CD4-positive, alpha-beta T cell treated with Interleukin-4 for 4 hours (primary cell): ENCODE results near the gene MICALL2.

ENCODE experiments used
- DNase-seq: peaks from one replicate; pipeline ENCODE4 v3.0.0-alpha.2; 2020

MICALL2 gene

DNA sequence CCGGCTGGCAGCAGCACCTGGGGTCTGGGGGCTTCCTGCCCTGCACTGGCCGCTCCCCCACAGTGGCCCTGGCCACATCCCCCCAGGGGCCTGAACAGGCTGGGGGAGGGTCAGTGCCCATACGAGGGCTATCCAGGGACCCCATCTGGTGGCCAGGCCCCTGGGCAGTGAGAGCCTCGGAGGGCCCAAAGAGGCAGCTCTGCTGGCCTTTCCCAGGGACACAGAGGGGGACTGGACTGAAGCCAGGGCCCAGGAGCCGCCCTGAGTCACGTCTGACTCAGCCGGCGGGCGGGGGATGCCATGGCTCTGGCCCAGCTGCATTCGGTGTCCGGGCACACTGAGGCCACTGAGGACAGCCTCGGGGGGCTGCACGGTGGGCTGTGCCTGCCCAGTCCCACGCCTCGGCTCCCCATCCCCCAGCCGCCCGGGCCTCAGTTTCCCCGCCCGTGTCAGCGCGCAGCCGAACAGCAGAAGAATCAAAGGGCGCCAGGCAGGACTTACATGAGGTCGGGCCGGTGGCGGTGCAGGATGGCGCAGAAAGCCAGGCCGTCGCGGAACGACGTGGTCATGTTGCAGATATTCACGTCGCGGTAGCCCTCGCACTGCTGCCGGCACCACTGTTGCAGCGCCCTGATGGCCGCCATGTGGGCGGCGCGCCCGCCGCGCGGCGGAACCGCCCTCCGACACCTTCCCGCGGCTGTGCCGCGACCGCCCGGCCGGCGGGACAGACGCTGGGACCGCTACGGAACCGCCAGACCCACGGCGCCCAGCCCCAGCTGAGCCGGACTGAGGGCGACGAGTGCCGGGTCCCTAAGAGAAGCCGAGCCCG, at the start of gene MICALL2:
MICALL2 (minus strand) TSS at position 788 of the 829 bp plus-strand sequence; CDS start at position 644, 144 bp downstream.
- no peak for DNase-seq

- no peak for DNase-seq
Measured at GRCh38 chr7:1508277-1508758, 49.0 kb upstream of the MICALL2 start.

DNA sequence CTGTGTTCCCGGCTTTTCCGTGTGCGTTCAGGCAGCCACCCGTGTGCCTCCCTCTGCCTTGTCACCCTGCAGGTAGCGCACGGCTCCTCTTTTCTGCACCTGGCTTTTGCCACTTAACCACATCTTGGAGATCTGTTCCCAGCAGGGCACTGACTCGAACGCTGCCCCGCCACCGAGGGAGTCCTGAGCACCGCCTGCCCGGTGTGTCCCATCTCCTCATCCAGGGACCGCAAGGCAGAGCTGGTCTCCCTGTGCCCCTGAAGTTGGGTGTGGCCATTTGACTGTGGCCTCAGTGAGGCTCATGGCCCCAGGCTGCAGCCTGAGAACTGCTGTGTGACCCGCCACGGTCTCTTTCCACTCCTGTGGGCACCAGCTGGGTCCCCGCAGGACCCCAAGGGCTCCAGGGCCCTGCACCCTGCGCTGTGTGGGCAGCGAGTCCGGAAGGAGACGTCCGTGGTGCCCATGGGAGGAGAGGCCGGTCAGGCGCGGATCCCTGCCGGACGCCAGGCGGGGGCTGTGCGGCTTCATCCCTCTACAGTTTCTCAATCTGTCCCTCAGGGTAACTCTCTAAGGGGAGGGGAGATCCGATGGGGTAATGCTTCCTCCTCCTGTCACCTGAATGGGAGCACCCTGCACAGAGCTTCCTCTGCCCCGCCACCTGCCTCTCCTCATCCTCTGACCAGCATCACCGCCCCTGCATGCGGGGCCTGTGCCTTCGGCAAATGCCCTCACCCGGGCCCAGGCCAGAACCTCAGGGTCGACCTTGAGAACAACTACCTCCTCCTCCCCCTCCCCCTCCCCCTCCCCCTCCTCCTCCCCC, 46.7 kb upstream of the MICALL2 start:
- no peak for DNase-seq

DNA sequence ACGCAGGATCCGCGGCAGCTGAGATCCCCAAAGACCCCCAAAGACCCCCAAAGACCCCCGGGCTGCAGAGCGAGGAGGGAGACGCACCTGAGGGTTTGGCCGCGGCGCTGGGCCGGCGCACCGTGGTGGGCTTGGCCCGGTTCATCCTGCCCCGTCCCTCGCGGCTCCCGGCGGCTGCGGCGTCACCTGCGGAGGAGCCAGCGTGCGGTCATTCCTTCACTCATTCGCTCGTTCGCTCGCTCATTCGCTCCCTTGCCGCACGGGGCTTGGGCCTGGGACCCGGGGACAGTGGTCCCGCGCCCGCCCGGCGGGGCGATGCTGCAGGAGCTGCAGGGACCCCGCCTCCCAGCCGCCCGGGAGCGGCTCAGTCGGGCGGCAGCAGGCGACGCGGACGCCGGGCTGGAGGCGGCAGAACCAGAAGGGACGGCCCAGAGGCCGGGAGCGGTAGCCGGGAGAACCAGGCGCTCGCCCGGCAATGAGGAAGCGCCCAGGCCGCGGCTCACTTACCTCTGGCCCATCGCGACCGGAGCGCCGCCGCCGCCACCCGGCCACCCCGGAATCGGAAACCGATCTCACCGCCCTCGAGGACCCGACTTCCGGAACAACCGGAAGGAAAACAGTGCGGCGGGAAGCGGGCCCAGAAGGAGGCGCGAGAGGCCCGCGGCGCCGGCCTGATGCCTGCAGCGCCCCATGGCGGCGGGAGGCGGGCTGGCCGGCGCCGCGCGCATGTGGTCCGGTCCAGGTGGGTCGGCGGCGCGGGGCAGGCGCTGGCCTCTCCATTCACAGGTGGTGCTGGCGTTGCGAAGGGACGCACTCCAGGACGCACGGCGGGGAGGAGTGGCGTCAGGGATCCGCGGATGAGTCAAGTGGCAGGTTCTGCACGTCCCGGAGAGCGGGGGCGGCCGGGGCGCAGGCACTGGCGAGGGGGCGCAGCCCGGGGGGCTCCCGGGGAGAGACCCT, 44.8 kb upstream of the MICALL2 start, which contains the start of gene INTS1:
INTS1 (minus strand) TSS at position 574 of the 960 bp plus-strand sequence; CDS start at position 145, 429 bp downstream.
- peak; percentile 90 for DNase-seq

GRCh38 chr7:1503390-1503789, 44.1 kb upstream of the MICALL2 start:
- DNase-seq, result no peak

- no peak for DNase-seq
Measured at GRCh38 chr7:1502845-1503244, 43.6 kb upstream of the MICALL2 start.

- no peak for DNase-seq
Measured at GRCh38 chr7:1501487-1502270, 42.4 kb upstream of the MICALL2 start.

GRCh38 chr7:1500064-1500807, 41.0 kb upstream of the MICALL2 start:
- DNase-seq, result no peak

- DNase-seq, result no peak
Measured at GRCh38 chr7:1499367-1500029, 40.2 kb upstream of the MICALL2 start.

GRCh38 chr7:1498370-1499305, 39.4 kb upstream of the MICALL2 start:
- no peak for DNase-seq

DNA sequence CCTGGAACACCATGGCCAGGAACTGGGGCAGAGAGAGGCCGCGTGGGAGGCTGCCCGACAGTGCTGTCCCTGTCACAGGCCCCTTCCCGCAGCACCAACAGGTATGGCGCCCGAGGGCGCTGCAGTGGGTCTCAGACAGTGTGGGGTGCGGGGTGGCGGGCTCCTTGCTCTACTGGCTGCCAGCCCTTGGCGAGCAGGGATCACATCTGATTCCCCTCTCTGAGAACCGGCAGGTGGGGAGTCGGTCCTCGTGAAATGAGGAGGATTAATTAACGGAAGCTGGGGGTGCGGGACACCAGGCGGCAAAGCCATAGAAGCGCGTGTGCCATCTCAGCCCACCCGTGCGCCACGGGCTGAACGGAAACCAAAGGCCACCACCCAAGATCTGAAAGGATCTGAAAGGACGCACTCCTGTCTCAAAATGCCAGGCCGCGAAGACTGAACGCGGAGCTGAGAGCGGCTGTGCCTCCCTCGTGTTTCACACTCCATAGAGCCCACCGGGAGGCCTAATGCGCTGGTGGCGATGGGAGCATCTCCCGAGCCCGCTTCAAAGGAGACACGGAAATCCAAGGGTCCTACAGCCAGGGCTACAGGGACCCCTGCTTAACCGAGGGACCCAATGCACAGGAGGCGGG, 38.1 kb upstream of the MICALL2 start:
- DNase-seq, result no peak

DNA sequence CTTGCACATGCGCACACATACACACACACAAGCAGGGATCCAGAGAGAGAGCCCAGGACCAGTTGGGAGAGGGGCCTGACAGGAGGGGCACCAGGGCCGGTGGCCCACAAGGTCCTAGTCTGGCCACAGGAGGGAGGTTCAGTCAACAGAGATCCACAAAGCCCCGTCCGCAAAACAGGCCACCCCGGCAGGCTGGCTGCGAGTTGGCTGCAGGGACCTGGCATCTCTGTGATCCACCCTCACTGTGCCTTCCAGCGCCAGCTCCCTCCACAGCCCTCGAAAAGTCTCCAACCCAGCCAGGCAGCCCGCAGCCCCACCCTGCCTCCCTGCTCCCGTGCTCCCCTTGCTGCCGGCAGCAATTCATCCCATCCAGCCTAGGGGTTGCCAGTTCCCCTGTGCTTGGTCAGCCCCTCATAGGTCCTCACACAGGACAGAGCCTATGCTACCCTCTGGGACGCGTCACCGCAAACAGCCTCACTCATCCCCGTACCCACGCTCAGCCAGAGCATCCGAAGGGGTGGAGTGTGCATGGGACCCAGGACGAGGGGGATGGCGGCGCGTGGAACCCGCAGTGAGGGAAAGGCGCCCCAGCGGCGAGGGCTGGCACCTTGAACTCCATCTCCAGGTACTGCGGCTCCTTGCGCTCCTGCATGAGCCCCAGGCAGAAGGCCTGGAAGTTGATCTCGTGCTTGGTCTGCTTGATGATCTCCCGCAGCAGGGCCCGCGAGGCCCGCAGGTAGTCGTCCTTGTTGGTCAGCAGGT, 37.4 kb upstream of the MICALL2 start:
- no peak for DNase-seq

- DNase-seq, result no peak
Measured at GRCh38 chr7:1495564-1496242, 36.4 kb upstream of the MICALL2 start.

DNA sequence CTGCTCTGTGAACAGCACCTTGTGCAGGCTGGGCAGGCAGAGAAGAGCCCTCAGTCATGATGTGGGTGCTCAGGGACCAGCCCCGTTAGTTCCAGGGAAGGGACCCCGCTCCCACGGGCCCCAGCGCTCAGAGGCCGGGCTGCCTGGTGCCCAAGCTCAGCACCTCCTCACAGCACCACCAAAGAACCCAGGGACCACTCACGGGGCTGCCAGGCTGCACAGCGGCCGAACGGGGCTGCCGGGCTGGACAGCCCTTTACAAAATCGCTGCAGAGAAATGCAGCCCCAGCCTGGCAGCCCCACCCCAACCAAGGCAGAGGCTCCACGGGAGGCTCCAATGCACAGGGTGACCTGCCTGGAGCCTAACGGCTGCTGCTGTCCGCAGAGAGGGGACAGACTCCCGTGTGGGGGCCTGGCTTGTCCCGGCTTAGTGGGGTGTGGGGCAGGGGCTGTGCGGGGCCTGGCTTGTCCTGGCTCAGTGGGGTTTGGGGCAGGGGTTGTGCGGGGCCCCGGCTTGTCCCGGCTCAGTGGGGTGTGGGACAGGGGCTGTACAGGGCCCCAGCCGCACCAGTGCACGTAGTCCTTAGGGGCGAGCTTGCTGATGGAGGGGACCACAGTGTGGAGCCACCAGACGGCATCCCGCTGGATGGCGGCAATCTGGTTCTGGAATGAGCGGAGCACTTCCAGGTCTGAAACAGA, 35.7 kb upstream of the MICALL2 start:
- DNase-seq, result no peak

GRCh38 chr7:1494447-1494846, 35.2 kb upstream of the MICALL2 start:
- no peak for DNase-seq

- no peak for DNase-seq
Measured at GRCh38 chr7:1493571-1493970, 34.3 kb upstream of the MICALL2 start.

- DNase-seq, result no peak
Measured at GRCh38 chr7:1493129-1493528, 33.9 kb upstream of the MICALL2 start.
